Measurements from ENCODE around the gene GRPEL2. TPM values are rescaled to one million over a fixed set of nuclear protein-coding genes. Genes with fewer than 3 reads are reported as not detected.

The GRPEL2 gene
- total RNA-seq, result 10 to 100 TPM in 3 of 4 donors, 1 to 10 TPM in 1; 9.3 to 20.4 (median 13.3) TPM

GRCh38 chr5:149345147-149345891, at the start of gene GRPEL2:
GRPEL2 (plus strand) TSS chr5:149345499; CDS start chr5:149345540, 41 bp downstream.
- TF ChIP-seq CTCF (IDR thresholded peaks at IDR 0.05; ENCODE audit: low read depth), result no peak

- no peak for TF ChIP-seq CTCF (IDR thresholded peaks at IDR 0.05; ENCODE audit: low read depth)
These were observed 47.8 kb upstream of the GRPEL2 start for GRCh38 chr5:149297340-149298025.

GRCh38 chr5:149298163-149298562, 47.1 kb upstream of the GRPEL2 start:
- TF ChIP-seq CTCF (IDR thresholded peaks at IDR 0.05; ENCODE audit: low read depth), result no peak

GRCh38 chr5:149298842-149299404, 46.4 kb upstream of the GRPEL2 start:
- TF ChIP-seq CTCF (IDR thresholded peaks at IDR 0.05; ENCODE audit: low read depth), result no peak

- TF ChIP-seq CTCF (IDR thresholded peaks at IDR 0.05; ENCODE audit: low read depth), result no peak
These were observed 45.7 kb upstream of the GRPEL2 start for GRCh38 chr5:149299451-149300054.

GRCh38 chr5:149300441-149300840, 44.9 kb upstream of the GRPEL2 start:
- no peak for TF ChIP-seq CTCF (IDR thresholded peaks at IDR 0.05; ENCODE audit: low read depth)
